ENCODE results near the gene RBM42. TPM values are rescaled to one million over a fixed set of nuclear protein-coding genes. Genes with fewer than 3 reads are reported as not detected.

The RBM42 gene
- total and polyA plus RNA-seq, 9 of the 15 experiments (the other 6 are each of a cell fraction or from before 2014, with no cell fraction given) = 5.7 to 149 (median 32.4) TPM

- no peak for TF ChIP-seq ZNF184 (CRISPR knock-in tag; IDR thresholded peaks at IDR 0.05)
- no peak for TF ChIP-seq CC2D1A (IDR thresholded peaks at IDR 0.05)
- peak in 1 of 3 experiments; percentile 29; a peak in 2 of 6 replicates for TF ChIP-seq CTCF (IDR thresholded peaks at IDR 0.05 in 2 of 3, conservative IDR thresholded peaks at IDR 0.05 in 1 of 3; ENCODE audit: insufficient read depth in 2 of 3, low read depth in 1 of 3, low read length in 3 of 3)
- no peak for TF ChIP-seq ESRRA (IDR thresholded peaks at IDR 0.05; ENCODE audit: borderline replicate concordance, low read depth)
- TF ChIP-seq EP300 (IDR thresholded peaks at IDR 0.05; ENCODE audit: low read length) = no peak
Observed at GRCh38 chr19:35657904-35658700, 29.3 kb downstream of the RBM42 start (continued).

- no peak overlapping the region for H3K9ac ChIP-seq (ENCODE audit: insufficient read depth in 1 of 2, low read depth in 2 of 2, low read length in 2 of 2)
- in situ Hi-C loops (cut with MboI) (no loop called here), intact Hi-C loops (cut with micrococcal nuclease) (no loop called here)
- H3K36me3 ChIP-seq (ENCODE audit: control insufficient read depth, insufficient read depth, low read length) = peaks cover 17% of the 10 kb centered on the region; the same call in 2 of the 3 replicates
- no peak overlapping the region for H3K4me2 ChIP-seq (ENCODE audit: insufficient read depth, low read length)
- BruUV-seq (replicated peaks) = no TSS peak
- no peaks in the 10 kb centered on the region for H3K79me2 ChIP-seq (ENCODE audit: control insufficient read depth, insufficient read depth, low read length)
- H3K27ac ChIP-seq (ENCODE audit: extremely low read depth, low read depth, low read length) = no peak overlapping the region
- no peak for DNase-seq (ENCODE audit: extremely low read depth in 1 of 4, low spot score in 3 of 4)
- 82% methylated on average over 5 of the region's 6 CpGs for WGBS (ENCODE audit: insufficient coverage, low coverage, missing lambda C conversion rate)
- no peak for ATAC-seq
- FAIRE-seq = no peak
- H3K4me3 ChIP-seq = no peak overlapping the region
- H3K27me3 ChIP-seq (ENCODE audit: control insufficient read depth in 2 of 2, insufficient read depth in 2 of 2, low read length in 2 of 2) = peaks cover 2 to 5% of the 10 kb centered on the region in 2 experiments; a peak in 2 of 5 replicates
- ChIA-PET CTCF (ENCODE audit: low intra/inter-chr PET ratio) (no interaction called here), POLR2A (interaction anchor here (0.6 to 1.5 kb wide), 5 partner anchors 11 to 62 kb away, joined by 3 to 7 read pairs (median 4); partner anchors contain the start of gene COX6B1)
- H3K9me3 ChIP-seq (replicated peaks; ENCODE audit: control insufficient read depth, insufficient read depth, low read depth, low read length) = no peaks in the 10 kb centered on the region
- peaks cover 0 to 12% of the 10 kb centered on the region in 2 experiments; a peak in 2 of 5 replicates for H3K4me1 ChIP-seq (replicated peaks in 1 of 2; ENCODE audit: control insufficient read depth in 2 of 2, insufficient read depth in 2 of 2, low read length in 2 of 2)
- TF ChIP-seq DLX4 (CRISPR knock-in tag; IDR thresholded peaks at IDR 0.05) = no peak
- no peak for TF ChIP-seq HDAC8 (tag; IDR thresholded peaks at IDR 0.05)
- TF ChIP-seq RBBP5 (IDR thresholded peaks at IDR 0.05; ENCODE audit: borderline replicate concordance, insufficient read depth, low read length, poor library complexity, severe bottlenecking) = no peak
- peaks cover 6% of the 10 kb centered on the region for H4K20me1 ChIP-seq (replicated peaks; ENCODE audit: control insufficient read depth, insufficient read depth, low read length)
- no peak overlapping the region for H2AFZ ChIP-seq (ENCODE audit: low read depth, low read length)
- H3K9me1 ChIP-seq (ENCODE audit: control insufficient read depth, insufficient read depth, low read length) = no peaks in the 10 kb centered on the region
Observed at GRCh38 chr19:35661995-35662340, 33.1 kb downstream of the RBM42 start.

Data from K562 (cell line).